OCI-LY3 (cell line): ENCODE results near the gene CDH8.

ENCODE experiments used
- EZH2phosphoT487 ChIP-seq: fragments of 200-600 bp; shearing (Covaris generic); IDR thresholded peaks from 2 replicates; pipeline ENCODE4 v1.6.1; 2018; ENCODE audit warnings: antibody characterized with exemption, mixed run types, low read depth
- TF ChIP-seq, protein P1 (sequence below): fragments of 200-600, 300-600 bp; sonication (generic); IDR thresholded peaks from 2 replicates; pipeline ENCODE4 v1.5.1; 2014; ENCODE audit warnings: antibody characterized with exemption, low read length, low read depth

- TF ChIP-seq EZH2phosphoT487, result no peak
- TF ChIP-seq, protein P1, sequence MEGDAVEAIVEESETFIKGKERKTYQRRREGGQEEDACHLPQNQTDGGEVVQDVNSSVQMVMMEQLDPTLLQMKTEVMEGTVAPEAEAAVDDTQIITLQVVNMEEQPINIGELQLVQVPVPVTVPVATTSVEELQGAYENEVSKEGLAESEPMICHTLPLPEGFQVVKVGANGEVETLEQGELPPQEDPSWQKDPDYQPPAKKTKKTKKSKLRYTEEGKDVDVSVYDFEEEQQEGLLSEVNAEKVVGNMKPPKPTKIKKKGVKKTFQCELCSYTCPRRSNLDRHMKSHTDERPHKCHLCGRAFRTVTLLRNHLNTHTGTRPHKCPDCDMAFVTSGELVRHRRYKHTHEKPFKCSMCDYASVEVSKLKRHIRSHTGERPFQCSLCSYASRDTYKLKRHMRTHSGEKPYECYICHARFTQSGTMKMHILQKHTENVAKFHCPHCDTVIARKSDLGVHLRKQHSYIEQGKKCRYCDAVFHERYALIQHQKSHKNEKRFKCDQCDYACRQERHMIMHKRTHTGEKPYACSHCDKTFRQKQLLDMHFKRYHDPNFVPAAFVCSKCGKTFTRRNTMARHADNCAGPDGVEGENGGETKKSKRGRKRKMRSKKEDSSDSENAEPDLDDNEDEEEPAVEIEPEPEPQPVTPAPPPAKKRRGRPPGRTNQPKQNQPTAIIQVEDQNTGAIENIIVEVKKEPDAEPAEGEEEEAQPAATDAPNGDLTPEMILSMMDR, result no peak
Measured at GRCh38 chr16:61921373-61921772, 114.9 kb downstream of the CDH8 start.
